Prostate gland (tissue), 2 donors: Measurements from ENCODE around the gene LDB3. TPM values are rescaled to one million over a fixed set of nuclear protein-coding genes. Genes with fewer than 3 reads are reported as not detected.

Source experiments
- DNase-seq: peaks from one replicate; pipeline ENCODE4 v3.0.0-alpha.2; 2019; ENCODE audit warnings: low spot score
- H3K27ac ChIP-seq, 2 donors: fragments of 200-600 bp; sonication (generic); 2 replicates each; pipeline ENCODE4 v1.5.1; 2017 to 2019
- H3K27me3 ChIP-seq: fragments of 200-600 bp; sonication (generic); replicated peaks from 2 replicates; pipeline ENCODE4 v1.5.1; 2019; ENCODE audit not compliant: insufficient read depth
- H3K36me3 ChIP-seq, 2 donors: fragments of 200-600 bp; sonication (generic); 1 replicate in 1 of 2; 2 replicates in 1 of 2; pipeline versions ENCODE4 v1.5.1 to v1.8.1; 2017 to 2019
- H3K4me1 ChIP-seq: fragments of 200-600 bp; sonication (generic); replicated peaks from 2 replicates; pipeline ENCODE4 v1.5.1; 2019
- H3K4me3 ChIP-seq, 2 donors: fragments of 200-600 bp; sonication (generic); 2 replicates each; pipeline ENCODE4 v1.5.1; 2017 to 2019
- H3K9me3 ChIP-seq: fragments of 200-600 bp; sonication (generic); 2 replicates; pipeline ENCODE4 v1.5.1; 2017
- CTCF ChIP-seq, 4 experiments: fragments of 200-600 bp in 2 of 4; fragments of 450-650 bp in 2 of 4; sonication (generic) in 2 of 4; IDR thresholded peaks; 1 replicate in 3 of 4; 2 replicates in 1 of 4; pipeline ENCODE4 v1.5.1; 2016 to 2019; ENCODE audit warnings: antibody characterized with exemption in 4 of 4, mild to moderate bottlenecking in 2 of 4, moderate library complexity in 2 of 4
- POLR2A ChIP-seq: fragments of 450-650 bp; IDR thresholded peaks from one replicate; pipeline ENCODE4 v1.6.1; 2016; ENCODE audit warnings: antibody characterized with exemption, mild to moderate bottlenecking
- POLR2AphosphoS5 ChIP-seq: sonication (generic); formaldehyde crosslinking; IDR thresholded peaks from one replicate; pipeline ENCODE4 v1.6.1; 2017; ENCODE audit warnings: antibody characterized with exemption
- WGBS: methylation state at CpG from one replicate; pipeline ENCODE4 v1.1.5; 2018; 5-methylcytosine and 5-hydroxymethylcytosine counted together
- intact Hi-C: fragments of 100-400 bp; cut with DNase I; formaldehyde crosslinking; loops from one replicate; pipeline ENCODE4 v1.14.2; 2022
- total RNA-seq, 2 donors: library from RNA; depleted of rRNA; stranded (reverse); fragments of >200 nt; gene quantifications; one replicate each; pipeline ENCODE4 v1.1.0, GENCODE V29; 2016

The LDB3 gene
- total RNA-seq, 2 donors from 2014 or later = 10.8 to 13.0 TPM

GRCh38 chr10:86712317-86712707, 44.0 kb downstream of the LDB3 start:
- H3K27me3 ChIP-seq = no peaks in the 10 kb centered on the region
- intact Hi-C loops = no loop called here
- no peak for DNase-seq
- H3K4me1 ChIP-seq = no peaks in the 10 kb centered on the region
- H3K27ac ChIP-seq = peak overlapping the region; percentile 96 to 97
- no peak for TF ChIP-seq POLR2A
- no peak for TF ChIP-seq CTCF (IDR thresholded peaks at IDR 0.05)
- no peak for TF ChIP-seq POLR2AphosphoS5
- no peaks in the 10 kb centered on the region for H3K9me3 ChIP-seq
- H3K36me3 ChIP-seq = no peaks in the 10 kb centered on the region
- H3K4me3 ChIP-seq = peak overlapping the region; percentile 81 to 86
- 39% methylated on average over 9 of the region's 9 CpGs for WGBS

- Histone ChIP-seq H3K36me3 (no peaks in the 10 kb centered on the region), H3K27me3 (no peaks in the 10 kb centered on the region), H3K4me3 (no peak overlapping the region), H3K4me1 (no peaks in the 10 kb centered on the region), H3K27ac (no peak overlapping the region), H3K9me3 (no peaks in the 10 kb centered on the region)
- DNase-seq = no peak
- 71% methylated on average over 6 of the region's 6 CpGs for WGBS
- intact Hi-C loops = no loop called here
- no peak for TF ChIP-seq POLR2A
- TF ChIP-seq CTCF (IDR thresholded peaks at IDR 0.05) = no peak
- TF ChIP-seq POLR2AphosphoS5 = no peak
Observed at GRCh38 chr10:86715156-86715795, 47.0 kb downstream of the LDB3 start.

- H3K4me3 ChIP-seq = no peak overlapping the region
- H3K27me3 ChIP-seq = no peaks in the 10 kb centered on the region
- DNase-seq = no peak
- no peak overlapping the region for H3K27ac ChIP-seq
- WGBS = 81% methylated on average over 5 of the region's 5 CpGs
- no peaks in the 10 kb centered on the region for H3K9me3 ChIP-seq
- TF ChIP-seq POLR2AphosphoS5 = no peak
- no peak for TF ChIP-seq CTCF (IDR thresholded peaks at IDR 0.05)
- no peak for TF ChIP-seq POLR2A
- no peaks in the 10 kb centered on the region for H3K4me1 ChIP-seq
- intact Hi-C loops = no loop called here
- no peaks in the 10 kb centered on the region for H3K36me3 ChIP-seq
Observed at GRCh38 chr10:86715836-86716235, 47.5 kb downstream of the LDB3 start.

- TF ChIP-seq CTCF (IDR thresholded peaks at IDR 0.05) = no peak
- no peak for TF ChIP-seq POLR2A
- no peak for TF ChIP-seq POLR2AphosphoS5
- Histone ChIP-seq H3K27ac (no peak overlapping the region), H3K4me3 (no peak overlapping the region), H3K27me3 (no peaks in the 10 kb centered on the region), H3K4me1 (no peaks in the 10 kb centered on the region), H3K9me3 (no peaks in the 10 kb centered on the region), H3K36me3 (no peaks in the 10 kb centered on the region)
- DNase-seq = no peak
- intact Hi-C loops = no loop called here
- WGBS = 89% methylated on average over 13 of the region's 13 CpGs
Observed at GRCh38 chr10:86716466-86716865, 48.2 kb downstream of the LDB3 start.

GRCh38 chr10:86718556-86718955, 50.2 kb downstream of the LDB3 start:
- H3K4me3 ChIP-seq = no peak overlapping the region
- WGBS = 93% methylated on average over 8 of the region's 8 CpGs
- H3K36me3 ChIP-seq = no peaks in the 10 kb centered on the region
- no peaks in the 10 kb centered on the region for H3K9me3 ChIP-seq
- intact Hi-C loops = no loop called here
- no peaks in the 10 kb centered on the region for H3K4me1 ChIP-seq
- TF ChIP-seq POLR2A (no peak), CTCF (IDR thresholded peaks at IDR 0.05) (no peak), POLR2AphosphoS5 (no peak)
- no peak overlapping the region for H3K27ac ChIP-seq
- H3K27me3 ChIP-seq = no peaks in the 10 kb centered on the region
- no peak for DNase-seq
